Fibroblast of skin of left quadriceps (primary cell): ENCODE data around the gene PDGFRA.
A peak's percentile ranks its signal among the peaks of the same experiment; 100 is the strongest.
"Not testable (repeated sequence)": the region's sequence is repeated elsewhere in the genome, so short reads cannot be mapped to it uniquely, and the experiment has no call there.

ENCODE experiments used
- DNase-seq, 2 experiments: peaks; one replicate each; pipeline ENCODE4 v3.0.0-alpha.2; 2013; ENCODE audit warnings: low read depth in 2 of 2

The PDGFRA gene

DNA sequence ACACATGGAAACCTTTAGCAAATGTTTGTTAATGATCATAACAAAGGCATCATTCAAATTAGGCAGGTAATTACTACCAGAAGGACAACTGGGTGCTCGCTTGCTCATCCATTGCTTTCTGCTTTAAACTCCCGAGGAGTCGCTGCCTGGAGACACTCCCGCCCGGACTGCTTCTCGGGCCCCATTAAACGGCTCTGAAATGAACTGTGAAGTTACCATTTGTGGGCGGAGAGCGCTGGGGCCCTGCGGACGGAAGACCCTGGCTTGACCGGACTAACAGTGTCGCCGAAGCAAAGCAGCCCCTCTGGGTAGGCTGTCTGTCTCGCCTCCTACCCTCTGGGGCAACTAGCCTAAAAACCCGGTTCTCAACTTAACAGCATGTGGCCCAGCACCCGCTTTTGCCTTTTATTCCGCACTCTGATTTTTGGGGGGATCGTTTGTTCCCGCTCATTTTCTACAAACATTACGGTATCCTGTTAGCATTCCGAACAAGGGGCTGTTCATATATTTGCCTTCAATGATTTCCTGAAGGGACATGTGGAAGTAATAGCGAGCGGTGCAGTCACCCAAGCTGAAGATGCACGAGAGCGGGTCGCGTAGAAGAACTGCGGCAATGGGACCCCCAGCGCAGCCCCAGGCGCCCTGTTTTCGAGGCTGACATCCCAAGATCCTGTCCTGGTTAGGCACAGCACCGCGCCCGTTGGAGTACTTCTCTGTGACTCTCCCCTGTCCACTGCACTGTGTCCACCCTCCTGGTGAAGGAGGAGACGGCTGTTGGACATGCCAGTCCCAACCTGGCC is 1.6 kb upstream of the PDGFRA start:
- DNase-seq = peak; percentile 81 to 85

- DNase-seq = peak; percentile 79 to 81
Observed at GRCh38 chr4:54228056-54228527, 1.0 kb upstream of the PDGFRA start.

DNA sequence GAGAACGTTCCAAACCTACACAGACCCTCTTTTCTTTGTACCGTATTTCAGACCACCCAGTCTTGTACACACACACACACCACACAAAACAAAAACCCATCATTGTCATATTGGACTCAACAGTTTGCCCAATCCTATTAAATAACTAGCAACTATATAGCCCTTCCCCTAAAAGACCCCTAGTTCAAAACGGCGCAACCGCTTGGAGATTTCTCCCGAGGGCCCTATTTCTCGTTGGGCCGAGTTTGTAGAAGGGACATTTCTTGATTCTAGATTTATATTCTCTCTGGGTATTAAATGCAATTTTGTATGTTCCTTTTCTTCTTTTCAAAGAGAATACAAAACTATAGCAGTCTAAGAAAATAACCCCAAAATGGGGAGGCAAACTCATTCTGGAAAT is 547 bp upstream of the PDGFRA start:
- no peak for DNase-seq

GRCh38 chr4:54229631-54230483 is 764 bp downstream of the PDGFRA start:
- DNase-seq = no peak

DNA sequence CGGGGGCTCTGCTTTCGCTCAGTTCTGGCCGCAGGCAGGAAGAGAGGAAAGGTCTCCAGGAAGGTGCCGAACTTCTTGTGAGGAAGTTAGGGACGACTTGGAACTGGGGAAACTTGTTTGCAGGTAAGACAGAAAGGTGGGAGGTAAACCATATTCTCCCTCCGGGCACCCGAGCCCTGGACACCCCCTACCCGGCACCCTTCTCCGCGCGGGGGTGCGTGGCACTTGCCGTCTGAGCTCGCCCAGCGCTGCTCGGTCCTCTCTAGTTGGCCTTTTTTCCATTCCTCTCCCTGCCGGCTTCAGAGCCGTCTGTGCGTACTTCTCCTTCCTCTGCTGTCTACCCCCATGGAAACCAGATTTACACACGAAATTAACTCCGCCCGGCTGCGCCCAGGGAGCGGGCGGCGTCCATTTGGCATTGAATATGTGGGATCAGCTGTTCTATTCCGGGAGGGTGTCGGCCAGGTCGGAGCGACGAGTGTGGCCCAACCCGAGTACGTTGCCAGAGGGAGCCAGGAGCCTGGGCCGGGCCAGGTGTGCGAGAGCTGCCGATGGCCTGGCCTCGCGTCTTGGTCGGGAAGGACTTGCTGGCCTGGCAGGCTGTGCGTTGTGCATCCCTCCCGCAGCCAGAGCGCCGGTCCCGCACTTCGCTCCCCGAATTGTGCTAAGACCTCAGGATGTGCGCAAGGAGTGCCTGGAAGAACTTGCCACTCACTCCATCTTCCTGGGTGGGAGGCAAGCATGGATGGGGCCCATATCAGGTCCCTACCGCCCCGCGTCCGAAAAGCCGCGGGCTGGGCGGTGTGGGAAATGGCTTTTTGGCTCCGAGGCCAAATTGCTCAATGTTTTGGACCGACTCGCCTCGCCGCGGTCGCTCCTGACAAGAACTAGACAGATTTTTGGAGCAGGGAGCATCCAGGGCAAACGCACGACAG is 1.7 kb downstream of the PDGFRA start:
- no peak for DNase-seq

DNA sequence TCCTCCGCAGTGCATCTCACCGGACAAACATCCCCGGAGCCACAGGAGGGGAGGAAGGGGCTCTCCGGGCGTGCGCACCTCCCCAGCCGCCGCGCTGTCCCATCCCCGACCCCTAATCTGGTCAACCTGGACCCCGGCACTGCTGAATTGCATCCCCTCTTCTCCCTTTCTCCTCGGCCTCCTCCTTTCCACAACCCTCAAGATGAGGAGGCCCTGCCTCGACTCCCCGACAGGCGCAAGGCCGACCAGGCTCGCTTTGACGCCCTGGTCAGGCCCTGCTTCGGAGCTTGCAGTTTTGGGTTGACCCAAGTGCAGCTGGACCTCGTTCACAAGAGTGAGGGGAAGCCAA is 2.3 kb downstream of the PDGFRA start:
- no peak for DNase-seq

- no peak for DNase-seq
Observed at GRCh38 chr4:54231768-54232688, 2.9 kb downstream of the PDGFRA start.

DNA sequence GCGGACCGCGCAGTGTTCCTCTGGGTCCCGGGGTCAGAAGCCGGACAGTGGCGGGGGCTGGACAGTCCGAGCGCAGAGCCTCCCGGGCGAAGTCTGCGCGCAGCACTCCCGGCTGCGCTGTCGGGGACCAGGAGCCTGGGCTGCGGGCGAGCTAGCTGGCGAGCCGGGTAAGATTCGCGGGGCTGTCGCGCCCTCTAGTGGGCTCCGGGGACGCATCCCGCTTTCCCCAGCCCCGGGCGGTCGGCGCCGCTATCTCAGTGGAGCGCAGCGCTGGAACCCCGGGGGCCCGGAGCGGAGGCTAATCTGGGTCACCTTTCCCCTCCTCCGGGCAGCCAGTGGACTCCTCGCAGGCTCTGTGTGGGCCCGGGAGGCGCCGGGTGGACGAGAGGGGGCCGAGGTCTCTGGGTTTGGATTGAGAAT is 4.2 kb downstream of the PDGFRA start:
- DNase-seq = peak; percentile 55 to 61

GRCh38 chr4:54233697-54234496 is 4.8 kb downstream of the PDGFRA start:
- DNase-seq = peak; percentile 59

DNA sequence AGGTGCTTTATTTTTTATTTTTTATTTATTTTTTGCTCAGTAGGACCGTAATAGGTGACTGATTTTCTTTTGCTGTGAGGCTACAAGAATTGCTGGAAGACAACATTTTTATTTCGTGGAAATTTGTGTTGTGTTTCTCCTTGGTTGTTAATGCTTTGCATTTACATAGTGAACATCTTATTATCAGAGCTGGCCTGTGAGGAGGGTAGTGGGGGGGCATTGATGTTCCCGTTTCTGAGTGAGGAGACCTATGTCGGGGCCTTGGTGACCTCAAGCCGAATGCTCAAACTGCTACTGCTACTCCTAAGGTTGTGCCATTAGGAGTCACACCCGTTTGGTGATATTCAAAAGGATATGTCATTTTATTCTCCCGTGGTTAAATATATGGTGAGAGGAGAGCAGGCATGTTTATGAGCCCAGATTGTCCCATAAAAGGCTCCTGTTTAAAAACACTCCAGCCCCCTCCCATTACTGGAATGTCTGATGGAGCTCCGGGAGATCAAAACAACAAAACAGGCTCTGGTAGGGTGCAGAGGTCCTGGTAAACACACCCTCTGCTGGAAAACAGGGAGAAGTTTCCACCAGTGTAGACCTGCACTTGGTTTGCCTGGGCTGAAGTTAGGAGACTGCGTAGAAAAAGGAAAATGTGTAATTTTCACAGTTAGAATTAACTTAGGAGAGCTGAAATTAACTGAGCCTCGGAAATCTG is 5.6 kb downstream of the PDGFRA start:
- no peak for DNase-seq

DNA sequence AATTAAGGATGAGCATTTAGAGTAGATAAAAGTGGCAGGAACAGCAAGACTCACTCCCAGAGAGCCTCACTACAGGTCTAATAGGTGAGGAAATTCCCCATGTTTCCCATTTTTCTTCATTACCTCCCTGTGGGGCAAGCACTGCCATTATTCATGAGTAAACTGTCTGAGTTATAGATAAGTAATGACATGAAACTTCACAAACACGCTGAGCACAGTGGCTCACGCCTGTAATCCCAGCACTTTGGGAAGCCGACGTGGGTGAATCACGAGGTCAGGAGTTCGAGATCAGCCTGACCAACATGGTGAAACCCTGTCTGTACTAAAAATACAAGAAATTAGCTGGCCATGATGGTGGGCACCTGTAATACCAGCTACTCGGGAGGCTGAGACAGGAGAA is 7.2 kb downstream of the PDGFRA start:
- not testable (repeated sequence) for DNase-seq

GRCh38 chr4:54237770-54238169 is 8.7 kb downstream of the PDGFRA start:
- DNase-seq = no peak

DNA sequence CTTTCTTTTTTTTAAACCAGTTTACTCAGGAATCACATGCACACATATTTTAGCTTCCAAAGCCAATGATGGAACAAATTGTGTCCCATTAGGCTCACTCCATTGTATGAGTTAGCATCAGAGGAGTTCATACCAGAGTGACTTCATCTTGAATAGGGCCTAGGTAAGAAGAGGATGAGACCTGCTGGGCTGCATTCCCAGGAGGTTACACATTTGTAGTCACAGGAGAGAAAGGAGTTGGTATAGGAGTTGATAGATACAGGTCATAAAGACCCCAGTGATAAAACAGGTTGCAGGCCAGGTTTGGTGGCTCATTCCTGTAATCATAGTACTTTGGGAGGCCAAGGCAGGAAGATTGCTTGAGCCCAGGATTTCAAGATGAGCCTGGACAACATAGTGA is 9.3 kb downstream of the PDGFRA start:
- no peak for DNase-seq

DNA sequence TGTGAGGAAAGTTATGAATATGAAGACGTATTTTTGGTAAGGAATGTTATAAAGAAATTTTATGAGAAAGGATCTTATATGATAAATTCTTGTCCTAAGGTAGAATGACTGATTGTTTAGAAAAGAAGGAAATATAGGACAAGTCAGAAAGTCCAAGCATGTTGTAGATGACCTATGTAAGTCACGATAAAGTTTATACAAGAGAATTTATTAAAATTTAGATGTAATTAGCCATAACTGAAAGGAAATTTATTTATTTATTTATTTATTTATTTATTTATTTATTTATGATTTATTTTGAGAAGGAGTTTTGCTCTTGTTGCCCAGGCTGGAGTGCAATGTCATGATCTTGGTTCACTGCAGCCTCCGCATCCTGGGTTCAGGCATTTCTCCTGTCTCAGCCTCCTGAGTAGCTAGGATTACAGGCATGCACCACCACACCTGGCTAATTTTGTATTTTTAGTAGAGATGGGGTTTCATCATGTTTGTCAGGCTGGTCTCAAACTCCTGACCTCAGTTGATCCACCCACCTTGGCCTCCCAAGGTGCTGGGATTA is 12.3 kb downstream of the PDGFRA start:
- DNase-seq = not testable (repeated sequence)

- not testable (repeated sequence) for DNase-seq
Observed at GRCh38 chr4:54243541-54243940, 14.4 kb downstream of the PDGFRA start.

DNA sequence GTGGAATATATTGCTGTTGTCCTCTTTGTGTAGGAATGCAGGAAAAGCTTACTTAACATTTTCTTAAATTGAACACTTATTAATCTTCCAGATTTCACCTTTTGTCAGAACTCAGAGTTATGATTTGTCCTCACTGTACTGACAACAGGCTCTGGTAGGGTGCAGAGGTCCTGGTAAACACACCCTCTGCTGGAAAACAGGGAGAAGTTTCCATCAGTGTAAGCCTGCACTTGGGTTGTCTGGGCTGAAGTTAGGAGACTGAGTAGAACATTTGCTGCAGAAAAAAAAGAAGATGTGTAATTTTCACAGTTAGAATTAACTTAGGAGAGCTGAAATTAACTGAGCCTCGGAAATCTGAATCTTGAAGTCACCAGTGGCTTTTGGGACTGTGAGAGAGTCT is 23.2 kb downstream of the PDGFRA start:
- DNase-seq = not testable (repeated sequence)

GRCh38 chr4:54254116-54254914 is 25.2 kb downstream of the PDGFRA start:
- DNase-seq = no peak

DNA sequence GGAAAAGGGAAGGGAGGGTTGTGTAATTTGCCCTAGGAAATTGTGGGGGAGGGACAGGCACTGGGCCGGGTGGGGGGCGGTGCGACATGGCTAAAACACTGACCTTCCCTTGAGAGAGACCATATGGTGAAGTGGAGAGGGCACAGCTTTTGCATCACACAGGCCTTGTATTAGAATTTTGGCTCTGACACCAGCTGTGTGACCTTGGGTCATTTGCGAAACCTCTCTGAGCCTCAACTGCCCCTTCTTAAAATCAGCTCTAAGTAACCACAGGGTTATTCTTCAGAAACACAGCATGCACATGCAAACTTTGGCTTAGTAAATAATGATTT is 25.8 kb downstream of the PDGFRA start:
- no peak for DNase-seq
